ENCODE data around the gene GSTO1.

GSTO1 gene

DNA sequence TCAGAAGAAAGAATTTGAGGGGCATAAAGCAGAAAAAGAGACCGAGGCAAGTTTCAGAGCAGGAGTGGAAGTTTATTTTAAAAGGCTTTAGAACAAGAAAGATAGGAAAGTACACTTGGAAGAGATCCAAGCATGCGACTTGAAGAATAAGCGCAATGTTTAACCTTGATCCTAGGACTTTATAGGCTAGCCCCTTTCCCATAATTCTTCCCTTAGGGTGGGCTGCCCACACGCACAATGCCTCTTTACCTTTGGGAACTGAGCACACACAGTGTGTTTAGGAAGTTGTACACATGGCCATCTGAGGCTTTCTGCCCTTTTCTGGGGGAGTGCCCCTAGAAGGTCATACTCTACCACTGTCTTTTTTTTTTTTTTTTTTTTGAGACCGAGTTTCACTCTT, 11.2 kb upstream of the GSTO1 start:
- H3K9me2 ChIP-seq (replicated peaks; ENCODE audit: insufficient read depth, low read length) = no peaks in the 10 kb centered on the region
- H3K9me3 ChIP-seq (replicated peaks; ENCODE audit: insufficient read depth, low read length) = no peaks in the 10 kb centered on the region
- H4K20me1 ChIP-seq (ENCODE audit: insufficient read depth, low read length) = no peaks in the 10 kb centered on the region
- no peak overlapping the region for H2AFZ ChIP-seq (ENCODE audit: low read length)
- H3K79me2 ChIP-seq (ENCODE audit: low read length) = no peaks in the 10 kb centered on the region
- no peaks in the 10 kb centered on the region for H3K27me3 ChIP-seq (replicated peaks; ENCODE audit: insufficient read depth, low read length)
- no peak overlapping the region for H3K4me2 ChIP-seq (ENCODE audit: low read depth, low read length)
- DNase-seq = no peak
- no peak overlapping the region for H3K4me3 ChIP-seq (ENCODE audit: low read length)
- TF ChIP-seq EZH2 (optimal IDR thresholded peaks at IDR 0.05; ENCODE audit: low read depth, low read length) = no peak
- TF ChIP-seq EZH2phosphoT487 (IDR thresholded peaks at IDR 0.05; ENCODE audit: low read length) = no peak
- TF ChIP-seq, protein P1, sequence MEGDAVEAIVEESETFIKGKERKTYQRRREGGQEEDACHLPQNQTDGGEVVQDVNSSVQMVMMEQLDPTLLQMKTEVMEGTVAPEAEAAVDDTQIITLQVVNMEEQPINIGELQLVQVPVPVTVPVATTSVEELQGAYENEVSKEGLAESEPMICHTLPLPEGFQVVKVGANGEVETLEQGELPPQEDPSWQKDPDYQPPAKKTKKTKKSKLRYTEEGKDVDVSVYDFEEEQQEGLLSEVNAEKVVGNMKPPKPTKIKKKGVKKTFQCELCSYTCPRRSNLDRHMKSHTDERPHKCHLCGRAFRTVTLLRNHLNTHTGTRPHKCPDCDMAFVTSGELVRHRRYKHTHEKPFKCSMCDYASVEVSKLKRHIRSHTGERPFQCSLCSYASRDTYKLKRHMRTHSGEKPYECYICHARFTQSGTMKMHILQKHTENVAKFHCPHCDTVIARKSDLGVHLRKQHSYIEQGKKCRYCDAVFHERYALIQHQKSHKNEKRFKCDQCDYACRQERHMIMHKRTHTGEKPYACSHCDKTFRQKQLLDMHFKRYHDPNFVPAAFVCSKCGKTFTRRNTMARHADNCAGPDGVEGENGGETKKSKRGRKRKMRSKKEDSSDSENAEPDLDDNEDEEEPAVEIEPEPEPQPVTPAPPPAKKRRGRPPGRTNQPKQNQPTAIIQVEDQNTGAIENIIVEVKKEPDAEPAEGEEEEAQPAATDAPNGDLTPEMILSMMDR (IDR thresholded peaks at IDR 0.05; ENCODE audit: low read length) = no peak
- no peaks in the 10 kb centered on the region for H3K4me1 ChIP-seq (ENCODE audit: low read length)
- no peaks in the 10 kb centered on the region for H3K36me3 ChIP-seq (replicated peaks; ENCODE audit: insufficient read depth, low read length)
- H3K9ac ChIP-seq (ENCODE audit: low read length) = no peak overlapping the region
- no peaks in the 10 kb centered on the region for H3F3A ChIP-seq (ENCODE audit: insufficient read depth, low read length)
- no peak overlapping the region for H3K27ac ChIP-seq (ENCODE audit: low read length)

GRCh38 chr10:104245066-104245632, 9.5 kb upstream of the GSTO1 start:
- H3K27ac ChIP-seq (ENCODE audit: low read length) = no peak overlapping the region
- H3K4me1 ChIP-seq (ENCODE audit: low read length) = no peaks in the 10 kb centered on the region
- H3K4me3 ChIP-seq (ENCODE audit: low read length) = no peak overlapping the region
- H3K9me3 ChIP-seq (replicated peaks; ENCODE audit: insufficient read depth, low read length) = no peaks in the 10 kb centered on the region
- no peak overlapping the region for H3K4me2 ChIP-seq (ENCODE audit: low read depth, low read length)
- H3K9ac ChIP-seq (ENCODE audit: low read length) = no peak overlapping the region
- no peaks in the 10 kb centered on the region for H3K36me3 ChIP-seq (replicated peaks; ENCODE audit: insufficient read depth, low read length)
- no peaks in the 10 kb centered on the region for H3K27me3 ChIP-seq (replicated peaks; ENCODE audit: insufficient read depth, low read length)
- no peaks in the 10 kb centered on the region for H3K9me2 ChIP-seq (replicated peaks; ENCODE audit: insufficient read depth, low read length)
- H3F3A ChIP-seq (ENCODE audit: insufficient read depth, low read length) = no peaks in the 10 kb centered on the region
- H3K79me2 ChIP-seq (ENCODE audit: low read length) = no peaks in the 10 kb centered on the region
- no peaks in the 10 kb centered on the region for H4K20me1 ChIP-seq (ENCODE audit: insufficient read depth, low read length)
- H2AFZ ChIP-seq (ENCODE audit: low read length) = no peak overlapping the region
- no peak for DNase-seq
- TF ChIP-seq EZH2 (optimal IDR thresholded peaks at IDR 0.05; ENCODE audit: low read depth, low read length) = no peak
- TF ChIP-seq, protein P1 (IDR thresholded peaks at IDR 0.05; ENCODE audit: low read length) = no peak

GRCh38 chr10:104246976-104247375, 7.7 kb upstream of the GSTO1 start:
- Histone ChIP-seq H3K79me2 (ENCODE audit: low read length) (no peaks in the 10 kb centered on the region), H3K27ac (ENCODE audit: low read length) (no peak overlapping the region), H3K9me3 (replicated peaks; ENCODE audit: insufficient read depth, low read length) (no peaks in the 10 kb centered on the region), H3K4me3 (ENCODE audit: low read length) (no peak overlapping the region), H3K36me3 (replicated peaks; ENCODE audit: insufficient read depth, low read length) (no peaks in the 10 kb centered on the region), H3F3A (ENCODE audit: insufficient read depth, low read length) (no peaks in the 10 kb centered on the region), H3K9ac (ENCODE audit: low read length) (no peak overlapping the region), H3K9me2 (replicated peaks; ENCODE audit: insufficient read depth, low read length) (no peaks in the 10 kb centered on the region), H3K27me3 (replicated peaks; ENCODE audit: insufficient read depth, low read length) (no peaks in the 10 kb centered on the region), H3K4me1 (ENCODE audit: low read length) (no peaks in the 10 kb centered on the region), H4K20me1 (ENCODE audit: insufficient read depth, low read length) (no peaks in the 10 kb centered on the region), H2AFZ (ENCODE audit: low read length) (no peak overlapping the region), H3K4me2 (ENCODE audit: low read depth, low read length) (no peak overlapping the region)
- TF ChIP-seq, protein P1 (IDR thresholded peaks at IDR 0.05; ENCODE audit: low read length) = no peak
- TF ChIP-seq EZH2phosphoT487 (IDR thresholded peaks at IDR 0.05; ENCODE audit: low read length) (no peak), EZH2 (optimal IDR thresholded peaks at IDR 0.05; ENCODE audit: low read depth, low read length) (no peak)
- DNase-seq = no peak
